ENCODE measurements around the gene CYP8B1.

The CYP8B1 gene, protein sequence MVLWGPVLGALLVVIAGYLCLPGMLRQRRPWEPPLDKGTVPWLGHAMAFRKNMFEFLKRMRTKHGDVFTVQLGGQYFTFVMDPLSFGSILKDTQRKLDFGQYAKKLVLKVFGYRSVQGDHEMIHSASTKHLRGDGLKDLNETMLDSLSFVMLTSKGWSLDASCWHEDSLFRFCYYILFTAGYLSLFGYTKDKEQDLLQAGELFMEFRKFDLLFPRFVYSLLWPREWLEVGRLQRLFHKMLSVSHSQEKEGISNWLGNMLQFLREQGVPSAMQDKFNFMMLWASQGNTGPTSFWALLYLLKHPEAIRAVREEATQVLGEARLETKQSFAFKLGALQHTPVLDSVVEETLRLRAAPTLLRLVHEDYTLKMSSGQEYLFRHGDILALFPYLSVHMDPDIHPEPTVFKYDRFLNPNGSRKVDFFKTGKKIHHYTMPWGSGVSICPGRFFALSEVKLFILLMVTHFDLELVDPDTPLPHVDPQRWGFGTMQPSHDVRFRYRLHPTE

DNA sequence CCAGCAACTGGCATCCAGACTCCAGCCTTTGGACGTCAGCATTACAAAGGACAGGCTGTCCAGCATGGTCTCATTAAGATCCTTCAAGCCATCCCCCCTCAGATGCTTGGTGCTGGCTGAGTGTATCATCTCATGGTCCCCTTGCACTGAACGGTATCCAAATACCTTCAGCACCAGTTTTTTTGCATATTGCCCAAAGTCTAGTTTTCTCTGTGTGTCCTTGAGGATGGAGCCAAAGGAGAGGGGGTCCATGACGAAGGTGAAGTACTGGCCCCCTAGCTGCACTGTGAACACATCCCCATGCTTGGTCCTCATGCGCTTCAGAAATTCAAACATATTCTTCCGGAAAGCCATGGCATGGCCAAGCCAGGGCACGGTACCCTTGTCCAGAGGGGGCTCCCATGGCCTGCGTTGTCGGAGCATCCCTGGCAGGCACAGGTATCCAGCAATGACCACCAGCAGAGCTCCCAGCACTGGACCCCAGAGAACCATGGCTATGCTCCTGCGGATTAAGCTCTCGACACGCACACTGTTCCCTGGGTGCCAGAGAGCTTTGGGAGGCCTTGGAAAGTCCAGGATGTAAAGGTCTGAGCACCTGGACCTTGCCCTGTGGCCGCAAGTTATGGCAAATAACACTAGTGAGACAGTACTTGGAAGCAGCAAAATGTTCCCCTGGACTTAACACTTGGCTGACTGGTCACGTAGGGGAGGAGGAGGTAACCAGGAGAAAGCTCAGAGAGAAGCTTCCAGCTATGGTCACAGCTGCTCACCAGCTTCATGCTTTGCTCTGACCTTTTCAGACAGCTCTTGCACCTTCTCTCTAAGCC, at the start of gene CYP8B1:
TSS of gene CYP8B1 (minus strand) at position 555 of the 827 bp plus-strand sequence. CDS start at position 492, 63 bp downstream.
- no peak for DNase-seq

DNA sequence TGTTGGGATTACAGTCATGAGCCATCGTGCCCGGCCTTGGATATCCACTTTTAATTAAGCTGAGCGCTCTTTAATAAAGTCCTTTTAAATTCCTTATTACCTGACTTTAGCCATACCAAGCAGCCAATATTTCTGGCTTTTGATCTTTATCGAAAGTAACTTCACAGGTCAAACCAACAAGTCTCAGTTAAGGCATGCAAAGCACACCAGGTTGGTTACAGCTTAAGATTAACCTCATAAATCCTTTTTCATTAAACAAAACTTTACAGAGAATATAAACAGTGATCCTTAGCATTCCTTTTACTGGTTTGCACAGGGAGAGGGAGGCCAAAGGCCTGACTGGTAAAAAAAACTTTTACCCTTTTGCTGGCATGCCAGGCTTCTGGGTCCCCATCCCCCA, 47.9 kb upstream of the CYP8B1 start:
- DNase-seq, result no peak

DNA sequence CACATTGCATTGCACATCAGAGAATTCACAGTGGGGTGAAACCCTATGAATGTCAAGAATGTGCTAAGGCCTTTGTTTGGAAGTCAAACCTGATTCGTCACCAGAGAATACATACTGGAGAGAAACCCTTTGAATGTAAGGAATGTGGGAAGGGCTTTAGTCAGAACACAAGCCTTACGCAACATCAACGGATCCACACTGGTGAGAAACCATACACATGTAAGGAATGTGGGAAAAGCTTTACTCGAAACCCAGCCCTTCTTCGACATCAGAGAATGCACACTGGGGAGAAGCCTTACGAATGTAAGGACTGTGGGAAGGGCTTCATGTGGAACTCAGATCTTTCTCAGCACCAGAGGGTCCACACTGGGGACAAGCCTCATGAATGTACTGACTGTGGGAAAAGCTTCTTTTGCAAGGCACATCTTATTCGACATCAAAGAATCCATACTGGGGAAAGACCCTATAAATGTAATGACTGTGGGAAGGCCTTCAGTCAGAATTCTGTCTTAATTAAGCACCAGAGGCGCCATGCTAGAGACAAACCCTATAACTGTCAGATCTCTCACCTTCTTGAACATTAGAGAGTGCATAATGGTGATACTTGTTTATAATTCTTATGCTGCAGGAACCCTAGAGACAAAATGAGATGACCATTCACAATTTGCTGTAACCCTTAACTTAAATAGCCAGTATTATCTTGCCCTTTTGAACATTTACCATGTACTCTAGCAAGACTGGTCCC, 39.3 kb upstream of the CYP8B1 start:
- no peak for DNase-seq

DNA sequence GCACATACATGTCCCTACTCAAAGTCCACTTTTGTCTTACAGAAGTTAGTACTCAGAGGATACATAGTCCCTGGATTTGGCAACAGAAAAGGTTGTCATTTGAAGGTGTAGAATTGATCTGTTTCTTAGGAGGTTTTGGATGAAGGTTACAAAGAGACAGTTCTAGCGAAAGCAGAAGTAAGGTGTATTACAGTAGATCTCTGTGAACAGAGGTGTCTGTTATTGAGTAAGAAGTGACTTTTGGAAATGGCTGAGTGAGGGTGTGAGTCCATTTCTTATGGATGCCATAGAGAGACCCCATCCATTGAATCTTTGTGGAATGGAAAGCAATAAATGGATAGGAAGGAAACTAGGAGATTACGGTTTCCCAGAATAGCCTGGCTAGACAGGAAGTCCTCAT, 35.9 kb upstream of the CYP8B1 start:
- DNase-seq, result no peak

DNA sequence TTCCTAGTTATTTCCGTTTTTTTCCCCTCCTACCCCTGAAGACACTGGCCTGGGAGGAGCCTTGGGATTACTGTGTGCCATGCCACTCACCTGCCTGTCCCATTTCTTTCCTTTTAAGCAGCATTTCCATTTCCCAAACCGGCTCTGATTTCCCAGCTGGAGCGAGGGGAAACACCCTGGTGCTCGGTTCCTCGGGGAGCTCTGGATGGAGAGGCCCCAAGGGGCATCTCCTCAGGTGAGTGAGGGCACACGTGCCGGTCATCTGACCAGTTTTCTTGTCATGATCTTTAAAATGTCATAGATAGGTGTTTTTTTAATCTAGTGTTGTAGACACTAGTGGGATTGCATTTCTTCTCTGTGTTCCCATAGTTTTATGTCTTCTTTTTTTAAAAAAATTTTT, 33.0 kb upstream of the CYP8B1 start:
- DNase-seq, result no peak

DNA sequence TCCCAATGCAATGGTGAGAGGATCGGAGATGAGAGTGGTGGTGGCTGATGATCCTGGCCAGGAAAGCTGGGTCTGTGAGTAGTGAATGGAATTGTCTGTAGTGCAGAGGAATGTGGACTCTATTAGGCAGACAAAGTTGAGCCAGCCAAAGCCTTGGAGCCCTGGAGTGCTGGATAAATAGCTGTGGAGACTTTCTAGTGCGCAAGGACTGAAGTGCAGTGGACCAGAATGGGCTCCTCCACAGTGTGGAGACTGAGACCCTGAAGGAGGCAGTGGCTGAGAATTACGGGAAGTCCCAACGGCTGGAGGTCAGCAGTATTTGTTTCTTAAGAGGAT, 31.1 kb upstream of the CYP8B1 start:
- no peak for DNase-seq

DNA sequence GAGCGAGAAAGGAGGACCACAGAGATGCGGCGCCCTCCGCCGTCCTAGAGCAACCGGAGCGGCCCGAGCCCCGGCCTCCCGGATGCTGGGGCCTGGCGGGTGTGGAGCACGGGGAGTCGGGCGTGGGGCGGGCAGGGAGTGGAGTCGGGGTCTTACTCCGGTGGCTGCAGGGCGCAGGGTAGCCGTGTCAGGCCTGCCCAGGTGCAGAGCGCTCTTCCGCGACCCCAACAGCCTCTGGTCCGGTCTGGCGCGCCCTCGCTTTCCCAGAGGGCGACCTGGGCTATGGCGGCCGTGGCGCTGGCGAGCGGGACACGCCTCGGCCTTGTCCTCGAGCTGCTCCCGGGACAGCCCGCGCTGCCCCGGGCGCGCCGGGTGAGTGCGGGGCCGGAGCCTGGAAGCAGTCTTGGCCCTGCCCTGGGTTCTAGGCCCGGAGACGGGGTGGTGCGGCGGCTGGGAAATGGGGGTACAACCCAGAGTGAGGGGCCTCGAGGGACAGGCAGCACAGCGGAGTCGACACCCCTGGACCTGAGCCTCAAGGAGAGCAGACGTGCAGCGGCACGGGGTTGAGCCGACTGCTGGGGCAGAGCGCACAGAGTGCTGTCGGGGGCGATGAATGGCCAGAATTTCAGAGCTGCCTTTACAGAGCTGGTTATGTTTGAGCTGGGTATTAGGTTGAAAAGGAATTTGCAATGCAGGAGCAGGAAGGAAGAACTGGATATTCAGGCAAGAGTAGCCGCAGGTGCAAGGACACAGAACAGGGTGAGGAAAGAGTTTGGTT, 30.6 kb upstream of the CYP8B1 start, which contains the start of gene ZNF662:
TSS of gene ZNF662 (plus strand) at position 73 of the 778 bp plus-strand sequence. CDS start 1,973 bp downstream, outside the sequence.
- peak; percentile 27 for DNase-seq

DNA sequence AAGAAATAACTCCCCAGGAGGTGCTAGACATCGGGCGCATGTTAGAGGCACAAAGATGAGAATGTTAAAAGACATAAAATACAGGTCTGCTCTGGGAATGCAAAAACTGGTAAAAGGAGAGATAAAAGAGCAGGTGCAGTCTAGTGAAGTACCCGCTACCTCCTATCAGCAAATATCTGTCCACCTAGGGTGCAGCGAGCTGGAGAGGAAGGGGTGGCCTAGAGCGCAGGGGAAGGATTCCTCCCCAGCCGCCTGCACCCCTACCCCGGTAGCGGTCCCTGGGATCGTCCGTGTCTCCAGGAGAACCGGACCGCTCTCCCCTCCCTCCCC, 30.0 kb upstream of the CYP8B1 start:
- DNase-seq, result no peak

DNA sequence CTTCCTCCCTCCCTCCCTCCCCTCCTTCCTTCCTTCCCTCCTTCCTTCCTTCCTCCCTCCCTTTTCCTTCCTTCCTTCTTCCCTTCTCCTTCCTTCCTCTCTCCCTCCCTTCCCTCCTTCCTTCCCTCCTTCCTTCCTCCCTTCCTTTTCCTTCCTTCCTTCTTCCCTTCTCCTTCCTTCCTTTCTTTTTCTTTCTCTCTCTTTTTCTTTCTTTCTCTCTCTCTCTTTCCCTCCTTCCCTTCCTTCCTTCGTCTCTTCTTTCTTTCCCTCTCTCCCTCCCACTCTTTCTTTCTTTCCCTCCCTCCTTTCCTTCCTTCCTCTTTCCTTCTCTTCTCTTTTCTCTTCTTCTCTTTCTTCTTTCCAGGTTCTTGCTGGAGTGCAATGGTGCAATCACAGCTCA, 28.4 kb upstream of the CYP8B1 start:
- DNase-seq, result no peak

DNA sequence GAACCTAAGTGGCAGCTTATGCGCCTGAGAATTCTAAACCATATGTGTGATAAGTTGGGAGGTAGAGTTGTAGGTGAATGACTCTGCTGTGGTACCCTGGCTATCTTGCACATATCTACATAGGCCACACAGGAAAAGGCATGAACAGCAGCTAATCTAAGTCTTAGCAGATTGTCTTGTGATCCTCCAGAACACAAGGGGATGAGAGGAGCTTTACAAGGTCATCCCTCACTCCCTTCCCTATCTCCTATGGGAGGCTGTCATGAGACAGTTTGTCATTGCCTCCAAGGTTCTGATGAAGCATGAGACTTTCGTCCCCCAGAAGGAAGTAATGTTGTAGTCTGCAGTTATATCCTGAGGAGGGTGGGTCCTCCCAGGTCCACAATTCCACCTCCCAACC, 26.6 kb upstream of the CYP8B1 start:
- DNase-seq, result no peak

DNA sequence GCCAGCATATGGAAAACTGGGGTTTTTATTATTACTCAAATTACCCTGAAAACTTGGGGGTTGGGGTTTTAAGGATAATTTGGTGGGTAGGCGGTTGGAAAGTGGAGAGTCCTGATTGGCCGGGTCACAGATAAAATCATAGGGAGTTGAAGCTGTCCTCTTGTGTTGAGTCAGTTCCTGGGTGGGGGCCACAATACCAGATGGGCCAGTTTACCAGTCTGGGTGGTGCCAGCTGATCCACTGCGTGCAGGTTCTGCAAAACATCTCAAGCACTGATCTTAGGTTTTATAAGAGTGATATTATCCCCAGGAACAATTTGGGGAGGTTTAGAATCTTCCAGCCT, 25.4 kb upstream of the CYP8B1 start:
- no peak for DNase-seq

DNA sequence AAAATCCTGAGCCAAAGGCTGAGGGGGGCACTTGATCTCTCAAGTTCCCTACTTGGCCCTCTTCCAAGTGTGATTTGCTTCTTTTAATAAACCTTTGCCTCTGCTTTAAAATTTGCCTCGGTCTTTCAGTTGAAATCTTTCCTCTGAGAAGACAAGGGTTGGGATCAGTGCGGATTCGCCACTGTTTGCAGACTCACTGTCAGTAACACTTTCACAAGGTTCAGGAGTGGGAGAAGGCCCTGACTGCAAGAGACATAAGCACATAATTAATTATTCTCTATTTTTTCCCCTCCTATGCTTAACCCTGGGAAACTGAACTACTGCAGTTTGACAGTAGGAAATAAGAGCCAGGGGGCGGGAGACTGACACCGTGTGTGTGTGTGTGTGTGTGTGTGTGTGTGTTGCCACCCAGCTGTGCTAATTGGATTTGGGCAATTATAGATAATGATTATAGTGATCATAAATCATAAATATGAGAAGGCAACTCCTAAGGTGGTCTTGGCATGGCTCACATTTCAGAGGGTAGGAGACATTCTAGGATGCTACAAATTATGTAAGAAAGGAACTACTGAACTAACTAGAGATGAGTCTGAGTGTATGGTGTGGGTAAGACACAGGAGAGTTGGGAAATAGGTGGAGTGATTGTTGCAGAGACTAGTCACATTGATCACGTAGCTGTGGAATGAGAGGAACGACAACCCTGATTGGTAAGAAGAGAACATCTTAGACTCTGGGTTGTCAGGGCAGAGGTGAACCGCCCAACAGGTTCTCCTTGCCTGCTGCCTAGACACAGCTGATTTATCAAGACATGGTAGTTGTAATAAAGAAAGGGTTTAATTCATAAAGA, 24.8 kb upstream of the CYP8B1 start:
- no peak for DNase-seq

DNA sequence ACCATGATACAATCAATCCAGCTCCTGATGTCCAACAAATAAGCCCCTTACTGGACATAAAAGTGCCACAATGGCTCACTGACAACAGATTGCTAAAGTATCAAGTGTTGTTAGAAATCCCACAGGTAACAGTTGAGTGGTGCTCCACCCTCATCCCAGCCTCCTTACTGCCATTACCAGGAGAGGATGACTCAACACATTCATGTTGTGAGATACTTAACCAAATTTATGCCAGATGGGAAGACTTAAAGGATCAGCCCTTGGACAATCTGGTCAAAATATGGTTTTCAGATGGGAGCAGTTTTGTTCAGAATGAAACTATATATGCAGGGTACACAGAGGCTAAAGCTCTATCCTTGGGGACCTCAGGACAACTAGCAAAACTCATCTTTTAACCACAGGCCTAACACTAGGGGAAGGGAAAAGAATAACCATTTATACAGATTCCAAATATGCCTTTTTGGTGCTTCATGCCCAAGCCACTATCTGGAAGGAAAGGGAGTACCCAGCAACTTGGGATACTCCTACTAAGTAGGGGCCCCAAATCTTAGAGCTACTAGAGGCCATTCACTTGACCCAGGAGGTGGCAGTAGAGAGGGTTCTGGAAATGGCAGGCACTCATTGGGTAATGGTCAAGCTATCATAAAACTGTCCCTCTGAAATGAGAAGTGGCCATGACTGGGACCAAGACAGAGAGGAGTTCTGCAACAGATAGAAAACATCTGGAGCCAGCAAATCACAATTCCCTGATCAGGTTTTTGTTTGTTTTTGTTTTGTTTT, 23.4 kb upstream of the CYP8B1 start:
- no peak for DNase-seq

DNA sequence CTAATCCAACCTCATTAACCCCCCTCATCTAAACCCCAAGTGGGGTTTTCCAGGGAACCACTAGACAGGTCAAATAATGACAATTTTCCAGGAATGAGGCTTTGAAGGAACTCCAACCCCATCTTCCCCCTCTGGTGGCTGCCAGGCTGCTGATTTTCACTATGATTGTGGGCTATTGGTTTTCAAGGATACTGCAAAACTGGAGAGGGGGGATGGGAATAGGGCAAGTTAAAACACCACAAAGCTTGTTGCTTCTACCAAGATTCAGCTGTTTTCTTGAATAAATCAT, 19.8 kb upstream of the CYP8B1 start:
- DNase-seq, result no peak

DNA sequence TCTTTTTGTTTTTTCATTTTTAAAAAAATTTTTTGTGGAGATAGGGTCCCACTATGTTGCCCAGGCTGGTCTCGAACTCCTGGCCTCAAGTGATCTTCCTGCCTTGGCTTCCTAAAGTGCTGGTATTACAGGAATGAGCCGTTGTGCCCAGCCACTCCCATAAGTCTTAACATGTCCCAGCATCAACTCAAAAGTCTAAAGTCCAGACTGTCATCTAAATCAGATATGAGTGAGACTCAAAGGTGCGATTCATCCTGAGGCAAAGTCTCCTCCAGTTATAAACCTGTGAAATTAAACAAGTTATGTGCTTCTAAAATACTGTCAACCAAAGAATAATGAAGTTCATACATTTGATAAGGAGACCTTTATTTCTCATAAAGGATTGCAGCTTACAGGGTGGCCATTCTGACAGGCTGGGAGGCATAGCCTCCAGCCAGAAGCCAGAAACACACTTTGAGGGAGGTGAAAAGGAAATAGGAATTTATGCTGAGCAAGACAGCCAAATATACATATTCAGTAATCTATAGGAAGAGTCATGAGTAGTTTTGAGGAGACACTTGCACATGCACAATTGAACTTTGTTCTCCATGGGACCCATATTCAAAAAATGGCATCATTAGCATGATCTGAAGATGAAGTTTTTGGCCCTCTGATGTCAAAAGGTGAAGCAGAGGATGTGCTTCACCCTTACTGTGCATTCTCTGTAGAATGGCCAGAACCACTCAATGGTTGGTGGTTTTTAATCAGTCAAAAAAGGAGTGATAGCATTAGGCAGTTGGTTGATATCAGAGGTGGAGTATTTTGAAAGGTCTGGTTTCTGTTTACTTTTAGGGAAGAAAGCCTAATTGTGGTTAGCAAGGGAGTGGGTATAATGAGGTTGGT, 19.3 kb upstream of the CYP8B1 start:
- no peak for DNase-seq

DNA sequence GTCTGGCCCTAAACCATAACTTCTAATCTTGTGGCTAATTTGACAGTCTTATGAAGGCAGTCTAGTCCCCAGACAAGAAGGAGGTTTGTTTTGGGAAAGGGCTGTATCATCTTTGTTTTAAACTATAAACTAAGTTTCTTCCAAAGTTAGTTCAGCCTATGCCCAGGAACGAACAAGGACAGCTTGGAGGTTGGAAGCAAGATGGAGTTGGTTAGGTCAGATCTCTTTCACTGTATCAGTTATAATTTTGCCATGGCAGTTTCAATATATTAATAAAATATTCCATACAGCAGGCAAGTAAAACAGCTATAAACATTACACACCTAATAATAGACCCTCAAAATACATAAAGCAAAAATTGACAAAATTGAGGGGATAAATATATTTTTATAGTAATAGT, 17.1 kb upstream of the CYP8B1 start:
- DNase-seq, result no peak

DNA sequence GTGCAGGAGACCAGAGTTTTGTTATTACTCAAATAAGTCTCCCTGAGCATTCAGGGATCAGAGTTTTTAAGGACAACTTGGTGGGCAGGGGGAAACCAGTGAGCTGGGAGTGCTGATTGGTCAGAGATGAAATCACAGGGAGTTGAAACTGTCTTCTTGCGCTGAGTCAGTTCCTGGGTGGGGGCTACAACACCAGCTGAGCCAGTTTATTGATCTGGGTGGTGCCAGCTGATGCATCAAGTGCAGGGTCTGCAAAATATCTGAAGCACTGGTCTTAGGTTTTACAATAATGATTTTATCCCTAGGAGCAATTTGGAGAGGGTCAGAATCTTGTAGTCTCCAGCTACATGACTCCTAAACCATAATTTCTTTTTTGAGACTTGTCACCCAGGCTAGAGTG, 16.5 kb upstream of the CYP8B1 start:
- DNase-seq, result no peak

DNA sequence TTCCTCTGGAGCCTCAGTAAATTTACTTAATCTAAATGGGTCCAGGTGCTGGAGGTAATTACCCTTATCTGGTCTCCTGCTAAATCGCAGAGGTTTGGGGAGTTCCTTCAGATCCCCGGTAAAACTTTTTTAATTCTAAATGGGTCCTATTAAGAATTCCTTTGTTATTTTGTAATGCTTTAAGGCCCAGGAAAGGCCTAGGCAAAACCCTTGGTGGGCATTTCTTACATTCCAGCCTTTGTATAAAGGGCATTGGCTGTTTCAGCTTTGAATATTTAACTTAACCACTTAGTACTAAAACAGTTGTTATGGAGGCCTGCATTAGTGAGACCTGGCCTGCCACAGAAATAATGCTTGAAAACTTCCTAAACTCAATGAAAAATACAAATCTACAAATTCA, 15.4 kb upstream of the CYP8B1 start:
- DNase-seq, result no peak

DNA sequence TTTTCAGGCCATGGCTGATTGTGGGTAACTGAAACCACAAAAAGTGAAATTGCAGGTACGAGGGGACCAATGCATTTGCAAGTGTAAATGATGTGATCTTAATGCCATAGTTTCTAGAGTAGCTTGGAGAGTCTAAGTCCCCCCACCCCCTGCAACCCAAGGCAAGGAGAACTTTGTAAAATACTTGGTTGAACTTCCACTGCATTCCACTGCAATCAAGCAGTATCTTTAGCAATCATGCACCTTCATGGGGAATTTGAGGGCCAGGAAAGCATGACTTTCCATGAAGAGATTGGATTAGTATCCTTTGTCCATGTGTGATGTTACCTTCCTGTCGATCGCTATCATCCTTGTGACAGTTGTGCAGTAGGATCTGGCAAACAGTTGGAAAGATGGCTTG, 11.4 kb upstream of the CYP8B1 start:
- DNase-seq, result no peak

DNA sequence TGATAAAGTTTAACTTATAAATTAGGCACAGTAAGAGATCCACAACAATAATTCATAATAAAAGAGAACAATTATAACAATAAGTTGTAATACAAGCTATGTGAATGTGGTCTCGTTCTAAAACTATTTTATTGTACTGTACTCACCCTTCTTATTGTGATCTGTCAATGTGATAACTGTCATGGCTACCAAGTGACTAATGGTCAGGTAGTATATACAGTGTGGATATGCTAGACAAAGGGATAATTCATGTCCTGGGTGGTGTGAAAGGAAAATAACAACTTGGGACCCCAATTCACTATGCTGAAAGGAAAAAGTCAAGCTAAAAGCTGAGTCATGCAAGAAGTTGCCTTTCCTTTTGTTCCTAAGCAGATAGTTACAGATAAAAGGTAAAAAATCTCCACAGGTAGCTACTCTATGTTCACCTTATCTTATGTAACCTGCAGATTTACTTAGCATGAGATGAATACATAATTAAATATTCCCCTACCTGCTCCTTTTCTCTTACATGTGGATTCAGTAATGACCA, 10.7 kb upstream of the CYP8B1 start:
- DNase-seq, result no peak
